MM.1S (cell line): ENCODE measurements around the gene IFNL4.

Experiments used
- DNase-seq: peaks from one replicate; pipeline ENCODE4 v3.0.0-alpha.2; 2015
- H2AFZ ChIP-seq: fragments of 300-600 bp; sonication (generic); 2 replicates; pipeline ENCODE4 v1.6.0; 2016; ENCODE audit warnings: antibody characterized with exemption, low read length
- H3F3A ChIP-seq: fragments of 300-600 bp; sonication (generic); 2 replicates; pipeline ENCODE4 v1.6.1; 2016; ENCODE audit warnings: mild to moderate bottlenecking, antibody characterized with exemption, low read length, moderate library complexity, mixed read lengths; ENCODE audit not compliant: insufficient read depth
- H3K27ac ChIP-seq: fragments of 300-600 bp; sonication (generic); 2 replicates; pipeline ENCODE4 v1.5.1; 2016; ENCODE audit warnings: mild to moderate bottlenecking, low read length
- H3K27me3 ChIP-seq: fragments of 300-600 bp; sonication (generic); replicated peaks from 2 replicates; pipeline ENCODE4 v1.6.0; 2016; ENCODE audit warnings: low read length; ENCODE audit not compliant: insufficient read depth
- H3K36me3 ChIP-seq: fragments of 300-600 bp; sonication (generic); replicated peaks from 2 replicates; pipeline ENCODE4 v1.6.1; 2016; ENCODE audit warnings: mild to moderate bottlenecking, low read length, mixed read lengths; ENCODE audit not compliant: insufficient read depth
- H3K4me1 ChIP-seq: fragments of 300-600 bp; sonication (generic); 2 replicates; pipeline ENCODE4 v1.6.1; 2016; ENCODE audit warnings: low read length, mixed read lengths
- H3K4me2 ChIP-seq: fragments of 300-600 bp; sonication (generic); 2 replicates; pipeline ENCODE4 v1.6.0; 2016; ENCODE audit warnings: low read depth, low read length
- H3K4me3 ChIP-seq: fragments of 300-600 bp; sonication (generic); 2 replicates; pipeline ENCODE4 v1.5.1; 2016; ENCODE audit warnings: low read length, mixed read lengths
- H3K79me2 ChIP-seq: fragments of 300-600 bp; sonication (generic); 2 replicates; pipeline ENCODE4 v1.6.1; 2016; ENCODE audit warnings: mixed run types, low read length, mixed read lengths
- H3K9ac ChIP-seq: fragments of 300-600 bp; sonication (generic); 2 replicates; pipeline ENCODE4 v1.6.1; 2016; ENCODE audit warnings: low read length, mixed read lengths
- H3K9me2 ChIP-seq: fragments of 300-600 bp; sonication (generic); replicated peaks from 2 replicates; pipeline ENCODE4 v1.6.1; 2016; ENCODE audit warnings: mild to moderate bottlenecking, low read length, mixed read lengths; ENCODE audit not compliant: insufficient read depth
- H3K9me3 ChIP-seq: fragments of 300-600 bp; sonication (generic); replicated peaks from 2 replicates; pipeline ENCODE4 v1.6.1; 2016; ENCODE audit warnings: mild to moderate bottlenecking, low read length, mixed read lengths; ENCODE audit not compliant: insufficient read depth
- H4K20me1 ChIP-seq: fragments of 300-600 bp; sonication (generic); 2 replicates; pipeline ENCODE4 v1.6.1; 2016; ENCODE audit warnings: mild to moderate bottlenecking, low read length, moderate library complexity, mixed read lengths; ENCODE audit not compliant: insufficient read depth
- CTCF ChIP-seq: fragments of 300-600 bp; sonication (generic); IDR thresholded peaks from 2 replicates; pipeline ENCODE4 v1.5.1; 2016; ENCODE audit warnings: antibody characterized with exemption, low read length, mixed read lengths
- EZH2 ChIP-seq: fragments of 300-600 bp; sonication (generic); optimal IDR thresholded peaks from 2 replicates; pipeline ENCODE3; 2017; ENCODE audit warnings: low read depth, mild to moderate bottlenecking, antibody characterized with exemption, low read length, mixed read lengths
- EZH2phosphoT487 ChIP-seq: fragments of 300-600 bp; sonication (generic); IDR thresholded peaks from 2 replicates; pipeline ENCODE4 v1.6.1; 2018; ENCODE audit warnings: antibody characterized with exemption, low read length

Gene IFNL4

DNA sequence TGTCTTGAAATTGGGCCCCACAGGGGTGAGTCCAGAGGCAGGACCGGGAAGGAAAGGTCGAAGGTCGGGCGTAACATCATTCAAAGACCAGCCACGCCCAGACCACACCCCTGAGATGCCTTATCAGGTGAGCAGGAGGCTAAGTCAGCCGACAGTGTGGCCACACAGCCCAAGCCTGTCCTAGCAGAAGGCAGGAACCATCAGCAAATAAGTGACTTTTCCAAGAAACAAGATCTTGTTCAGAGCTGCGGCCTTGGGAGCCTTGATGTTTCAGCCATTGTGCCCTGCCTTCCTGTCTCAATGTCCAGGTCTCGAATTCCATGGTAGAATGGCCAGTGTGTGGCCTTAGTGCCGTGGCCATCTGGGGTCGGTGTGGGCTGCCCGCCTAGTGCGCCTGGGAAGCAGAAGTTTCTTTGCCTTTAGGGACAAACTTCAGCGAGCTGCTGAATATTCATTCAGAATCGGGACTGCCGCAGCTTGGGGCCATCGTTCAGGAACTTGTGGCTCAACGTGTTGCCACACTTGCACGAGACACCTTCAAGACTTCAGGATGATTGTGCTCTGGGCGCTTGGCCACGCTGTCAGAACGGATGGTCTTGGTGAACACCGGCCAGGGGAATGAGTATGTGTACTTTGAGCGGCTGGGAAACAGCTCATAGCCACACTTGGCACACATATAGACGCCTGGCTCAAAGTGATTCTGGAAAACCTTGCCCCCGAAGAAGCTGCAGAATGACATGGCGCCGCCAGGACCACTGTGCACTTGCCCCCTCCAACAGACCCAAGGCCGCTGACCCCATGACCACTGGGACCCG is 6.1 kb upstream of the IFNL4 start:
- no peak overlapping the region for H2AFZ ChIP-seq
- H3K9me2 ChIP-seq = no peaks in the 10 kb centered on the region
- no peaks in the 10 kb centered on the region for H3K4me1 ChIP-seq
- peaks cover 53% of the 10 kb centered on the region for H3K27me3 ChIP-seq
- H3K79me2 ChIP-seq = no peaks in the 10 kb centered on the region
- H3K36me3 ChIP-seq = no peaks in the 10 kb centered on the region
- H3K4me2 ChIP-seq = no peak overlapping the region
- TF ChIP-seq CTCF (no peak), EZH2 (no peak), EZH2phosphoT487 (no peak)
- no peaks in the 10 kb centered on the region for H3K9me3 ChIP-seq
- DNase-seq = no peak
- no peak overlapping the region for H3K4me3 ChIP-seq
- no peaks in the 10 kb centered on the region for H3F3A ChIP-seq
- no peak overlapping the region for H3K27ac ChIP-seq
- H4K20me1 ChIP-seq = no peaks in the 10 kb centered on the region
- no peak overlapping the region for H3K9ac ChIP-seq

GRCh38 chr19:39253374-39254149 is 4.9 kb upstream of the IFNL4 start:
- H3K36me3 ChIP-seq = no peaks in the 10 kb centered on the region
- TF ChIP-seq EZH2 = no peak

DNA sequence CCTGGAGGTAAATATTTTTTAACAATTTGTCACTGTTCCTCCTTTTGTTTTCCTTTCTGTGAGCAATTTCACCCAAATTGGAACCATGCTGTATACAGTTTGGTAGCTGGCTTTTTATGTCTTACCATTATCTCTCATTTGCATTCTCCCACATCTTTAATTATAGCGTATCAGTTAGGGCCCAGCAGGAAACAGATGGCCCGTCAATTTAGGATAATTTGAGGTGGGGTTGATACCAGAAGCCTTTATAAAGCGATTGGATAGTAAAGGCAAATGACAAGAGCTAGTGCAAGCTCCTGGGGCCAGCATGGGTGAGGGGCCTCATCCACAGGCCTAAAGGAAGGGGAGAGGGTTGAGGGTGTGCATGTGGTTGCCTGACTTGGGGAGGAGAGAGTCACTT is 3.8 kb upstream of the IFNL4 start:
- no peak overlapping the region for H3K4me3 ChIP-seq
- no peak for TF ChIP-seq EZH2
- TF ChIP-seq CTCF = no peak
- TF ChIP-seq EZH2phosphoT487 = no peak
- H3K9ac ChIP-seq = no peak overlapping the region
- no peak overlapping the region for H3K4me2 ChIP-seq
- H3F3A ChIP-seq = no peaks in the 10 kb centered on the region
- no peak for DNase-seq
- no peaks in the 10 kb centered on the region for H3K9me2 ChIP-seq
- no peaks in the 10 kb centered on the region for H3K79me2 ChIP-seq
- H3K27me3 ChIP-seq = peaks cover 71% of the 10 kb centered on the region
- no peak overlapping the region for H3K27ac ChIP-seq
- H3K9me3 ChIP-seq = no peaks in the 10 kb centered on the region
- no peaks in the 10 kb centered on the region for H3K4me1 ChIP-seq
- H3K36me3 ChIP-seq = no peaks in the 10 kb centered on the region
- H4K20me1 ChIP-seq = no peaks in the 10 kb centered on the region
- no peak overlapping the region for H2AFZ ChIP-seq

More at GRCh38 chr19:39253374-39254149, 4.9 kb upstream of the IFNL4 start:
- H3K4me1 ChIP-seq = no peaks in the 10 kb centered on the region
- no peak overlapping the region for H2AFZ ChIP-seq
- no peak overlapping the region for H3K9ac ChIP-seq
- H3K4me2 ChIP-seq = no peak overlapping the region
- H4K20me1 ChIP-seq = no peaks in the 10 kb centered on the region
- no peaks in the 10 kb centered on the region for H3K79me2 ChIP-seq
- H3F3A ChIP-seq = no peaks in the 10 kb centered on the region
- no peak for DNase-seq
- peaks cover 65% of the 10 kb centered on the region for H3K27me3 ChIP-seq
- H3K27ac ChIP-seq = no peak overlapping the region
- H3K9me3 ChIP-seq = no peaks in the 10 kb centered on the region
- no peaks in the 10 kb centered on the region for H3K9me2 ChIP-seq
- H3K4me3 ChIP-seq = no peak overlapping the region
